HG02798 (cell line): ENCODE data around the gene CNN2.

Source experiments
- ATAC-seq: cut with Tn5 transposase; IDR thresholded peaks from one replicate; pipeline ENCODE4 v1.9.1; 2021; ENCODE audit warnings: mild to moderate bottlenecking; ENCODE audit not compliant: unreplicated experiment, poor library complexity

The CNN2 gene

DNA sequence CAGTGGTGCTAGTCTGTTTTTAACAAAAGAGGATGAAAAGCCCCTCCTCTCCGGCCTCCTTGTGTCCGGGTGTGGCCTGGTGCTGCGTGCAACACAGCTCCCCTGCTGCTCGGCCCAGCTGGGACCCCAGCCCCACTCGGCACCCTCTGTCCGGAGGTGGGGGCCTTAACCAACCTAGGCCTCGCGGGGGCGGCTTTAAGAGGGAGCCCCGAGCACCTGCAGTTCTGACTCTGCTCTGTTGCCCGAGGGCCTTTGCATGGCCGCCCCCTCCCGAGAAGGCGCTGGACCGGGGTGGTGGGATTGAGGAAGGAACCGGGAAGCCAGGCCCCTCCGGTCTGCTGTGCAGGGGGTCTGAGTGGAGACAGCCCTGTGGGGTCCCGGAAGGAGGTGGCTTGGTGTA, 31.9 kb upstream of the CNN2 start:
- no peak for ATAC-seq

DNA sequence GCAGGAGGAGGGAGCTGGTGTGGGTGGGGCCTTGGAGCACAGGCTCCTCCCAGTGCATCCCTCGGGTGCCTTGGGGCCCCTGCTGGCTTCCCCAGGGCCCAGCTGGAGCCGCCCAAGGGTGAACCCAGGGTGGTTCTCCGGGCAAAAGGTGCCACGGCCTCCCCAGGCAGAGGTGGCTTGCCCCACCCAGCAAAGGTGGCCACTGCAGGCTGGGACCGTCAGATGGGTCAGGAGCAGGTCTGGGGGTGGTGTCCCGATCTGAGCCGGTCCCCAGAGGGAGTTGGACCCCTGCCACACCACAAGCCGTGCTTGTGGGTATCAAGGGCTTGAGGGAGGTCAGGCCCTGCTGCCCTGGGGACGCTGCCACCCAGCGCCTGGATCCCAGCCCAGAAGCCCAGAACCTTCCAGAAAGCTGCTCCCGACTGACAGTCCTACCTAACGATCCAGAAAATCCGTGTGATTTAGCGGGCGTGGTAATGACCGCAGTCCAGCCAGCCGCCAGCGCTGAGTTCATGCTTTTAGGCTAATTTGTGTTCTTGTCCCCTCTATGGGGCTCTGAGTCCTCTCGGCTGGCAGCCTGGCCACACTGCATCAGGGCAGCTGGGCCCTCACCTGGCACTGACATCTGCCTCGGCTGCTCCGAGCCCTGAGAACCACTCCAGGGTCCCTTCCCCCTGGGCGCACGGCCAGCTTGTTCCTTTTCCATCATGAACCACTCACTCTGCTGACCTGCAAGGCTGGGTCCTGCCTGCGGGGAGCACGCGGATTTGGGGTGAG, 31.2 kb upstream of the CNN2 start:
- ATAC-seq: no peak

DNA sequence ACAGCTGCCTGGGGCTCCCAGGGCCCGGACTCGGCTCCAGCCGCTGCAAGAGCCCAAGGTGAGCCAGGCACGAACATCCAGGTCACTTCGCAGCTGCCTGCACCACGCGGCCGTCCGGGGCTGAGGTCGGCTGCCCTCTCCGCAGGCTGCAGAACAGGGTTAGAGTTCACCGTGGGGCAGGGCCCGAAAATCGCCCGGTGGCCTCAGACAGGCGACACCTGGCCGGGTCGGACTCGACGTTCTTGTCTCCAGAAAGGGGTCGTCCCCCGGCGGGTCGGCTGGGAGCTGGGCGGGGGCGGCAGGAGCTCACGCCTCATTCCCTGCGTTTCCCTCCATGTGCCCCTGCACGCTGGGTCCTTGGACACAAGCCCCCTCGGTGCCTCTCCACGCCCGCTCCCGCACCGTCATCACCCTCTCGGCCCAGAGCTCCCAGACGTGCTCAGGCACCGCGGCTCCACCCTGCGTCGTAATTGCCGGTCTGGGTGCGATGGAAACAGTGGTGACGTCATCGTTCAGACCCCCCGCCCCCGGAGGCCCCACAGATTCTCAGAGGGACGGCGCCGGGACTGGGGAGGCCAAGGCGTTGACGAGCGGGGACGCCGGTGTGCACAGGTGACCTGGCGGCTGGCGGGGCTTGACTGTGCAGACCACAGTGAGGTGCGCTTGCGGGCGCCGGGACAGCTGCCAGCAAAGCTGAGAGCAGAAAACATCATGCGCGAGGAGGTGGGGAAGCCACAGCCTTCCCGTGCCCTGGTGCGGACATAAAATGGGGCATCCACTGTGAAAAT, 30.2 kb upstream of the CNN2 start:
- ATAC-seq: no peak

DNA sequence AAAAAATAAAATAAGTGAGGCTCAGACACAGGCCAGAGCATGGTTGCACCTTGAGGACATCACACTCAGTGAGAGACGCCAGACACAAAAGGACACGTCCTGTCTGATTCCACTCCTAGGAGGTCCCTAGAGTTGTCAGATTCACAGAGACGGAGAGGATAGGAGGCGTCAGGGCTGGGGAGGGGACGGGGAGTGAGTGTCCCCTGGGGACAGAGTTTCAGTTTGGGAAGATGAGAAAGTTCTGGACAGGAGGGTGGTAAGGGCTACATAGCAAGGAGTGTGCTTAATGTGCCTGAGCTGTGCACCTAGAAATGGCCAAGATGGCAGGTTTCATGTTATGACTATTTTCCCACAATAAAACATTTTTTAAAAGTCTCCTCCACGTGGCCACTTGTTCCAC, 28.3 kb upstream of the CNN2 start:
- no peak for ATAC-seq

DNA sequence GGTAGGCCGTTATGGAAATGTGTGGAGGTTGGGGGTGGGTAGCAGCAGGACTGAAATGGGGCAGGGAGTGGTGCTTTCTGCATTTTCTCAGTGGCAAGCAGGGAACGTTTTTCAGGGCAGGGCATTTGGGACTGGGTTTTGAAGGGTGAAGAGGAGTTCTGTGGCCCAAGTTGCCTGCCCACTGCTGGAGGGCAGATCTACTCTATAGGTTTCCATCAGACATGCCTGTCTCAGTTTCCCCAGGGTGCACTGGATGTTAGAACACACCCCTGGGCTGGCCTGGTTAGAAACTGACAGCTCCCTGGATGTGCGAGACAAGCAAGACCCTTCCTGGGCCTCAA, 27.1 kb upstream of the CNN2 start:
- no peak for ATAC-seq

DNA sequence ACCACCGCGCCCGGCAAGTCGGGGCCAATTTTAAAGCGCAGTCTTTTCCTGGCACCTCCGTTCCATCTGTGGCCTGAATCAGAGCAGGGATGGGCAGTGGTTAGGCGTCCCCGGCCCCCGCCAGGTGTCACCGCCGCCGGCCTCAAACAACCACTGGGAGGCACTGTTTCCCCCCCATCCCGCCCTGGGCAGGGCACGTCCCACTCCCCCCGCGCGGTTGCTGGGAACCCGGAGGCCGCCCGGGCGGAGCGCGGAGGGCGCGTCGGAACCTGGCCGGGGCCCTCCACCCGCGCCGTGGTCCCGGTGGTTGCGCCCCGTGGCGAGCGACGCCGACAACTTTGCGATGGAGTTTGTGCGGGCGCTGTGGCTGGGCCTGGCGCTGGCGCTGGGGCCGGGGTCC, 26.3 kb upstream of the CNN2 start, which contains the start of gene GRIN3B:
Gene GRIN3B, plus strand, starts transcription at position 325 of the 400 bp plus-strand sequence. Its CDS starts 19 bp downstream, at position 344.
- ATAC-seq: no peak

DNA sequence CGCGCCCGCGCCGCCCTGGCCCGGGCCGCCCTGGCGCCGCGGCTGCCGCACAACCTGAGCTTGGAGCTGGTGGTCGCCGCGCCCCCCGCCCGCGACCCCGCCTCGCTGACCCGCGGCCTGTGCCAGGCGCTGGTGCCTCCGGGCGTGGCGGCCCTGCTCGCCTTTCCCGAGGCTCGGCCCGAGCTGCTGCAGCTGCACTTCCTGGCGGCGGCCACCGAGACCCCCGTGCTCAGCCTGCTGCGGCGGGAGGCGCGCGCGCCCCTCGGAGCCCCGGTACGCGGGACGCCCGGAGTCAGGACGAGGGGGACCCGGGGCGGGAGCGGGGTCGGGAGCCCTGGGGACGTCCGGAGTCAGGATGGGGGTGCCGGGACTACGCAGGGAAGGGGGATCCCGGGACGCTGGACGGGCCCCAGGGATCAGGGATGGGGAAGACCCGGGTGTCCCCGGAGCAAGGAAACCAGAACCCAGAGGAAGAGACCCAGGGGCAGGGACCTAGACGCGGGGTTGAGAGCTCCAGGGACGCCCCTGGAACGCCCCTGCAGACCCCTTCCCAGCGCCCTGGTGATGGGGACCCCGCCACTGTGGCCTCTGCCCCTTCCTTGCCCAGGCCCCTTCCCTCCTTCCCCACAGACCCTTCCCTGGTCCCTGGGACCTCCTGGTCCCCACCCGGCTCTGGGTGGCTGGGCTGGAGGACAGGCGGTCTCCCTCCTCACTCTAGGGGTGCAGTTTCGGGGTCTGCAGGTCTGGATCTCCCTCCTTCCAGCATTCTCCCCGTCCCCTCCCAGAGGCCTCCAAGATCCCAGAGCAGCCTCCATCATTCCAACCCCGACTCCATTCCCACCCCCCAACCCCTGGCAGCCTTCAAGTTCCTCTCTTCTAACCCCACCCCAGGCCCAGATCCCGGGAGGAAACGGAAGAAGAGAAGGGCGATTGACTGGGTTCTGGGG, 25.5 kb upstream of the CNN2 start:
- ATAC-seq: no peak

DNA sequence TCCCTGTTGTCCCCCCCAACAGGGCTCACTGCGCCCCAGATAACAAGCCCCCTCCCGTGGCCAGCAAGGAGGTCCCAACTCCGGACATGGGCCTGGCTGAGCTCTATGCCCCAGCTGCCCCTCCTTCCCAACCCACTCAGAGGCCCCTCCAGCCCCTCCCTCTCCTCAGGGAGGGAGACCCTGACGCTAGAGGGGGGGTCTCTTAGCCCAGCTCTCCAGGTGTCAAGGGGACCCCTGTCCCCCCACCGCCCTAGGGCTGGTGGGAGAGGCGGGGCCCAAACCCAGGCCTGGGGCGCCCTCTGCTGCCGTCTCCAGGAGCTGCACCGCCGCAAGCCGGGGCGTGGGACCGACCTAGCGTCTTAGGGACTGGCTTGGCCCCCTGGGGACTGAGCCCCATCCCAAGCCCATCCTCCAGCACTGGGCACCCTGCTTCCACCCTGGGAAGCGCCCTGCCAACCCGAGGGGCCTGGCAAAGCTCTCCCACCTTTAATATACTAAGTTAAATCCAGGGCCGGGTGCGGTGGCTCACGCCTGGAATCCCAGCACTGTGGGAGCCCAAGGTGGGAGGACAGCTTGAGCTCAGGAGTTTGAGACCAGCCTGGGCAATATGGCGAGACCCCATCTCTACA, 24.8 kb upstream of the CNN2 start:
- ATAC-seq: no peak

DNA sequence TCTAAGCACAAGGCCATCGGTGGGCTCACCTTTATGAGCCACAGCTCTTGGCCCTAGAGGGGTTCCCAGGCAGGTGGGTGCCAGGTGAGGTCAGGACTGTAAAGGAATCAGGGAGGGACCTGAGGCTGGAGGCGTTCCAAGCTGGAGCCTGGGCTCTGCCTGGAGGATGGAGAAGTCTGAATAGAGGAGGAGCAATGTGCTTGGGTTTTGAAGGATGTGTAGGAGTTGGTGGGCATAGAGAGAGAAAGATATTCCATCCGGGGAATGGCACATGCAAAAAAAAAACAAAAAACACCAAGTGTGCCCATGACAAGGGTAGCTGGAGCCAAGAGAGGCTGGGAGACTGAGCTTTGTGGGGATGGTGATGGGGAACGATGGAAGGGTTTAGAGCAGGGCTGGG, 23.8 kb upstream of the CNN2 start:
- no peak for ATAC-seq

DNA sequence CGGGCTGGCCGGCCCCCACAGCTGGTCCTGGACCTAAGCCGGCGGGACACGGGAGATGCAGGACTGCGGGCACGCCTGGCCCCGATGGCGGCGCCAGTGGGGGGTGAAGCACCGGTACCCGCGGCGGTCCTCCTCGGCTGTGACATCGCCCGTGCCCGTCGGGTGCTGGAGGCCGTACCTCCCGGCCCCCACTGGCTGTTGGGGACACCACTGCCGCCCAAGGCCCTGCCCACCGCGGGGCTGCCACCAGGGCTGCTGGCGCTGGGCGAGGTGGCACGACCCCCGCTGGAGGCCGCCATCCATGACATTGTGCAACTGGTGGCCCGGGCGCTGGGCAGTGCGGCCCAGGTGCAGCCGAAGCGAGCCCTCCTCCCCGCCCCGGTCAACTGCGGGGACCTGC, 23.1 kb upstream of the CNN2 start:
- ATAC-seq: no peak

DNA sequence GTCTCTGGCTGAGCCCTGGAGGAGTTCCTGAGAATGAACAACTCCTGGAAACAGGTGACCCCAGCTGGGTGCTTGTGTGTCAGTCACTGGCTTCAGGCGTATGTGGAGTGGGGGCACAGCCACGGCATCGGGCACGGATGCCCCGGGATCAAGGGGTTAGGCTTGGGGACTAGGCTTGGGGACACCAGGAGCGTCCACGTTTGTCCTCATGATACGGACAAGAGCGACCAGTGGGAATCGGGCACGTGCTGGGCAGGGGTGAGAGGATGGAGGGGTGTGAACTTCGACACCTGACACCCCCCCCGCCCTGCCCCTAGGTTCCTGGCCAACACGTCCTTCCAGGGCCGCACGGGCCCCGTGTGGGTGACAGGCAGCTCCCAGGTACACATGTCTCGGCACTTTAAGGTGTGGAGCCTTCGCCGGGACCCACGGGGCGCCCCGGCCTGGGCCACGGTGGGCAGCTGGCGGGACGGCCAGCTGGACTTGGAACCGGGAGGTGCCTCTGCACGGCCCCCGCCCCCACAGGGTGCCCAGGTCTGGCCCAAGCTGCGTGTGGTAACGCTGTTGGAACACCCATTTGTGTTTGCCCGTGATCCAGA, 22.1 kb upstream of the CNN2 start:
- no peak for ATAC-seq

DNA sequence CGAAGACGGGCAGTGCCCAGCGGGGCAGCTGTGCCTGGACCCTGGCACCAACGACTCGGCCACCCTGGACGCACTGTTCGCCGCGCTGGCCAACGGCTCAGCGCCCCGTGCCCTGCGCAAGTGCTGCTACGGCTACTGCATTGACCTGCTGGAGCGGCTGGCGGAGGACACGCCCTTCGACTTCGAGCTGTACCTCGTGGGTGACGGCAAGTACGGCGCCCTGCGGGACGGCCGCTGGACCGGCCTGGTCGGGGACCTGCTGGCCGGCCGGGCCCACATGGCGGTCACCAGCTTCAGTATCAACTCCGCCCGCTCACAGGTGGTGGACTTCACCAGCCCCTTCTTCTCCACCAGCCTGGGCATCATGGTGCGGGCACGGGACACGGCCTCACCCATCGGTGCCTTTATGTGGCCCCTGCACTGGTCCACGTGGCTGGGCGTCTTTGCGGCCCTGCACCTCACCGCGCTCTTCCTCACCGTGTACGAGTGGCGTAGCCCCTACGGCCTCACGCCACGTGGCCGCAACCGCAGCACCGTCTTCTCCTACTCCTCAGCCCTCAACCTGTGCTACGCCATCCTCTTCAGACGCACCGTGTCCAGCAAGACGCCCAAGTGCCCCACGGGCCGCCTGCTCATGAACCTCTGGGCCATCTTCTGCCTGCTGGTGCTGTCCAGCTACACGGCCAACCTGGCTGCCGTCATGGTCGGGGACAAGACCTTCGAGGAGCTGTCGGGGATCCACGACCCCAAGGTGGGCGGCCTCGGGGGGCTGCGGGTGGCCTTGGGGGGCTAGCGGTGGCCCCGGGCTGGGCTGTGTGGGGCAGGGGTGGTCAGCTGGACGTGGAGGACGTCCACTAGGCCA, 21.4 kb upstream of the CNN2 start:
- no peak for ATAC-seq

DNA sequence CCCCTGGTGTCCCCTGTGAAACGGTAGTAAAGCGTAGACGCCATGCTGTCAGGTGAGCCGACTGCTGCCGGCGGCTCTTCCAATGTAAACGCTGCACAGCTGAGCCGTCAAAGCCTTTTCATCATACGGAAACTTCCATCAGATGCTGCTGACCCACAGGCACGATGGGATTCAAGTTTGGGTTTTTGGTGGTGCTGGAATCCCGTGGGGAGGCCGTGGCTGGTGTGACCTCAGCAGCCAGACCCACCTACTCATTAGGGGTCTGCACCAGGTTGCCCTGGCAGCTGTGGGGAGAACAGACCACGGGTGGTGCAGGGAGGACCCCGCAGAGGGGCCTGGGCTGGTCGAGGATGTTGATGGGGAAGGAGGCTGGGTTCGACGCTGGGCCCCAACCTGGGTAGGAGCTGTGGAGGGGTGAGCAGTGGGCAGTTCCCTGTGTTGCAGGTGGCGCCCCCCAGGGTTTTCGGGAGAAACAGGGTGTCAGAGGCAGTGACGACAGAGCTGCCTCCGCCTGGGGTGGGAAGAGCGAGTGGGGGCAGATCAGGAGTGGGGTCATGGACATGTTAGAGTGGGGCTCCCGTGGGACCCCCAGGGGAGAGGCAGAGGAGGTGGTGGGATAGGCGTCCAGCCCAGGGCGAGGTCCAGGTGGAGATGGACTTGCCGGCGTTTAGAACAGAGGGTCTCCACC, 19.6 kb upstream of the CNN2 start:
- ATAC-seq: no peak

DNA sequence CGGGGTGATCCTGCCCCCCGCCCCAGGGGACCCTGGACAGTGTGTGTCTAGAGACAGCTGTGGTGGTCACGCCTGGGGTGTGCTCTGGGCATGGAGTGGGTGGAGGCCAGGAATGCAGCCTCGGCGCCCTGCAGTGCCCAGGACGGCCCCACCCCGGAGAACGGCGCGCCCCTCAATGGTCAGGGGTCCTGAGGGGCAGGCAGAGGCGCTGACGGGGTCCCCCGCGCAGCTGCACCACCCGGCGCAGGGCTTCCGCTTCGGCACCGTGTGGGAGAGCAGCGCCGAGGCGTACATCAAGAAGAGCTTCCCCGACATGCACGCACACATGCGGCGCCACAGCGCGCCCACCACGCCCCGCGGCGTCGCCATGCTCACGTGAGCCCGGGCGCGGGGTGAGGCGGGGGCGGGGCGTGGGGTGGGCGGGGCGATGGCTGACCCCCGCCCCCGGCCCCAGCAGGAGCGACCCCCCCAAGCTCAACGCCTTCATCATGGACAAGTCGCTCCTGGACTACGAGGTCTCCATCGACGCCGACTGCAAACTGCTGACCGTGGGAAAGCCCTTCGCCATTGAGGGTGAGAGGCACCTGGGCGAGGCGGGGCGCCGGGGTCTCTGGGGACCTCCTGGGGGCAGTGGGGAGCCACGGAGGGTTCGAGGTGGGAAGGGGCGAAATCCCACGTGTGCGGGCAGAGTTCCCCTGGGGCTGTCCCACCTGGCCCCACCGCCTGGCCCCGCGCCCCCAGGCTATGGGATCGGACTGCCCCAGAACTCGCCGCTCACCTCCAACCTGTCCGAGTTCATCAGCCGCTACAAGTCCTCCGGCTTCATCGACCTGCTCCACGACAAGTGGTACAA, 18.8 kb upstream of the CNN2 start:
- no peak for ATAC-seq

DNA sequence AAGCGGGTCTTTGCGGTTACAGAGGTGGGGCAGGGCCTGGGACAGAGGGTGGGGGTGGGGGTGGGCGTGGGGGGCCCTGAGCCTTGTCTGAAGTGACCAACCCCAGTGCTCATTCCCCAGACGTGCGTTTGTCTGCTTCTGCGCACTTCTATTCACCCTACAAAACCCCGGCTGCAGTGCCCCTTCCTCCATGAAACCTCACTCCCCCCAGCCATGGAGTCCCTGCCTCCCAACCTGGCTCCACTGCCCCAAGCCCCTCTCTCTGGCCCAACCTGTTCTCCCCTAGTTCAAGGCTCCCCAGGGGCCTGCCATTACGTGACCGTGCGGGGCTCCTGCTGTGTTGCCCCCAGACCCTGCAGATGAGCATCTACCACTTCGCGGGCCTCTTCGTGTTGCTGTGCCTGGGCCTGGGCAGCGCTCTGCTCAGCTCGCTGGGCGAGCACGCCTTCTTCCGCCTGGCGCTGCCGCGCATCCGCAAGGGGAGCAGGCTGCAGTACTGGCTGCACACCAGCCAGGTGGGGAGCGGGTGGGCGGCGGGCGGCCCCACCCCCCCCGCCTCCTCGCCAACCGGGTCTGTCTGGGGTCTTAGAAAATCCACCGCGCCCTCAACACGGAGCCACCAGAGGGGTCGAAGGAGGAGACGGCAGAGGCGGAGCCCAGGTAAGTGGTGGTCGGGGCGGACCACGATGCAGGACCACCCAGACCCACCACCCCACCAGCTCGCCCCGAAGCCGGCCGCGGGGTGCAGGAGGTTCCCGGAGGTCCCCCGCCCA, 18.0 kb upstream of the CNN2 start:
- no peak for ATAC-seq

DNA sequence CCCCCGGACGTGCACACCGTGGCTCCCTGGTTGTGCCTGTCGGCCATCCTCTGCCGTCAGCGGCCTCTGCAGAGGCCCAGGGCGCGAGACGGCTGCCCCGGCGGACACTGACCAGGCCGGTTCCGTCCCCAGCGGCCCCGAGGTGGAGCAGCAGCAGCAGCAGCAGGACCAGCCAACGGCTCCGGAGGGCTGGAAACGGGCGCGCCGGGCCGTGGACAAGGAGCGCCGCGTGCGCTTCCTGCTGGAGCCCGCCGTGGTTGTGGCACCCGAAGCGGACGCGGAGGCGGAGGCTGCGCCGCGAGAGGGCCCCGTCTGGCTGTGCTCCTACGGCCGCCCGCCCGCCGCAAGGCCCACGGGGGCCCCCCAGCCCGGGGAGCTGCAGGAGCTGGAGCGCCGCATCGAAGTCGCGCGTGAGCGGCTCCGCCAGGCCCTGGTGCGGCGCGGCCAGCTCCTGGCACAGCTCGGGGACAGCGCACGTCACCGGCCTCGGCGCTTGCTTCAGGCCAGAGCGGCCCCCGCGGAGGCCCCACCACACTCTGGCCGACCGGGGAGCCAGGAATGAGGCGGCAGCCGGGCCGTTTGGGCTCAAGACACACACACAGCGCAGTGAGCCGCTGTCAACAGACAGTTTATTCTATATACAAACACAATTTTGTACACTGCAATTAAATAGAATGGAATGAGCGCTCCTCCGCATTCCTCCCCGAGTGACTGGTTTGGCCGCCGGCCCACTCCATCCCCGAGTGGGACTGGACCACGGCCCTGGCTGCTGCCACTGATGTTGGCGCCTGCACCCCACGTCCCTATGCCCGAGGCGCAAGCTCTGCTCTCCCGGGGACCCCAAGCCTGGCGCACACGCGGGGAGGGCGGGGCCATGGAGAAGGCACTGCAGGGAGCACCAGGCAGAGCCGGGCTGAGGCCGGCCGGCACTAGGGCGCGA, 17.1 kb upstream of the CNN2 start:
- ATAC-seq: no peak
